GM19324 (cell line): Measurements from ENCODE around the gene PPP1R12C.
A peak's percentile ranks its signal among the peaks of the same experiment; 100 is the strongest.

Source experiments
- ATAC-seq: cut with Tn5 transposase; IDR thresholded peaks from one replicate; pipeline ENCODE4 v1.9.1; 2021; ENCODE audit warnings: mild to moderate bottlenecking, moderate library complexity; ENCODE audit not compliant: unreplicated experiment, low FRiP score

PPP1R12C gene

GRCh38 chr19:55092423-55093318, 24.8 kb downstream of the PPP1R12C start:
- ATAC-seq = no peak

DNA sequence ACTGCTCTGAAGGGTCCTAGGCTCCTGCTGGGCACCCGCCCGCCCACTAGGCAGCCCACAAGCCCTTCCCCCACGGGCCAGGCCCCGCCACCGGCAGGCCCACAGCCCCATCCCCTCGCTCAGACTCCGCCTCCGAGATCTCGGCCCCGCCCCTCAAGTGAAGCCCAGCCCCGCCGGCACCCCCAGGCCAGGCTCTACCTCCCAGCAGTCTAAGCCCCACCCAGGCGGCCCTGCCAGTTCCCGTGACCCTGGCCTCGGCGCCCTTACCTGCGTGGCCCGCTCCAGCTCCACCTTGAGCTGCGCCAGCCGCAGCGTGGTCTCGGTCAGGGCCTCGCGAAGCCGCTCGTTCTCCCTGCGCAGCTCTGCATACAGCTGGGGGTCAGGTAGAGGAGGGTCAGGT, 25.5 kb downstream of the PPP1R12C start:
- no peak for ATAC-seq

- no peak for ATAC-seq
Measured at GRCh38 chr19:55091126-55091910, 26.1 kb downstream of the PPP1R12C start.

DNA sequence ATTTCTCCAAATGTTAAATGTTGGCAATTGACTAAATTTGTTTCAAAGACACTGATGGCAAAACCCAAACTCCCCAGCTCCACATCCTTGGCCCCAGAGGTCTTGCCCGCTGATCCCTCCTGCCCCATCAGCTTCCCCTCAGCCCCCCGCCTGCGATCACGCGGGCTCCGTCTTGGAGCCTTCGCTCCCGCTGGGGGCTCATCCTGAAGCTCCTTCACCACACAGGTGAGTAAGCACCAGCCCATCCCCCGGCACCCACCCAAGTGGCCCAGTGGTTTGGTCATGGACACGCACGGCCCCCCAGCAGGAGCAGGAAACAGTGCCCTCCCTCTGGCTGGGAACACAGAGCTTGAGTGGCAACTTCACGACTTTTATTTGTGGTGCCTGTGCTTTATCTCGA, 26.9 kb downstream of the PPP1R12C start:
- ATAC-seq = no peak

DNA sequence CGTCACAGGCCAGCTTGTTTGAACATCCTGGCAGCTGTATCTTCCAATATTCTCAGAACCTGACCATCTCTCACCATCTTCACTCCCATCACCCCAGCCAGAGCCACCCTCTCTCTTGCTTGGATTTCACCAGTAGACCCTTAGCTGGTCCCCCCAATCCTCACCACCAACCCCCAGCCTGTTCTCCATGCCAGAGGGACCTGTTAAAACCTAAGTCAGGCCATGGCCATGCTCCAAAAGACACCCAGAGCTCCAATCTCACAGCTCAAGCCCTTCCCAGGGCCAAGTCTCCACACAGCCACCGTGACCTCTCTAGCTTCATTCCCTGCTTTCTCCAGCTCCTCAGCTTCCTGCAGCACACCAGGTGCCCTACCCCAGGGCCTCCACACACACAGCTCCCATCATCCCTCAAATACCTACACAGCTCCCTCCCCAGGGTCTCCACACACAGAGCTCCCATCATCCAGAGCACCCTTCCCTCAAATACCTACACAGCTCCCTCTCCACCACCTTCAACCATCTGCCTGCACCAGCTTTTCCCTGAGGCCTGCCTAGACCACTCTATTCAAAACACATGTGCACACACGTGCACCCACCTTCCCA, 28.0 kb downstream of the PPP1R12C start:
- no peak for ATAC-seq

- no peak for ATAC-seq
Measured at GRCh38 chr19:55088543-55089341, 28.7 kb downstream of the PPP1R12C start.

DNA sequence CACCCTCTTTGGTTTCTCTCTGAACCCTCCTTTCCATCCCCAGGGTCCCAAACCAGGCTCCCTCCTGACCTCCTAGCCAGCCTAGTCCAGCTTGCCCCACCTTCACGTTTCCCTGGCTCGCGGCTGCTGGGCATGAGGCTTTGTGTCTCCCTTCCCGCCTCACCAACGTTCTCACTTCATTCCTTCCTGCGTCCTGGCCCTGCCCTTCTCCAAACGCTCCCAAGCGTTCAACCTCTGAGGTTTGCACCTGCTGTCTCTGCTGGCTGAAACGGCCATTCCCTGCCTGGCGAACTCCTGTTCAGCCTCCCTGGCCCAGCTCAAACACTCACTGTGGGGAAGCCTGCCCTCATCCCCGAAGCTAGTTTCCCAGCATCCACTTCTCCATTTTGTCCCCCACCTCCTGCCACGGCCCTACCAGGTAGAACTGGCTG, 29.4 kb downstream of the PPP1R12C start:
- ATAC-seq = no peak

GRCh38 chr19:55087542-55087901, 29.9 kb downstream of the PPP1R12C start:
- no peak for ATAC-seq

- ATAC-seq = no peak
Measured at GRCh38 chr19:55086730-55087541, 30.5 kb downstream of the PPP1R12C start.

- no peak for ATAC-seq
Measured at GRCh38 chr19:55085923-55086715, 31.3 kb downstream of the PPP1R12C start.

DNA sequence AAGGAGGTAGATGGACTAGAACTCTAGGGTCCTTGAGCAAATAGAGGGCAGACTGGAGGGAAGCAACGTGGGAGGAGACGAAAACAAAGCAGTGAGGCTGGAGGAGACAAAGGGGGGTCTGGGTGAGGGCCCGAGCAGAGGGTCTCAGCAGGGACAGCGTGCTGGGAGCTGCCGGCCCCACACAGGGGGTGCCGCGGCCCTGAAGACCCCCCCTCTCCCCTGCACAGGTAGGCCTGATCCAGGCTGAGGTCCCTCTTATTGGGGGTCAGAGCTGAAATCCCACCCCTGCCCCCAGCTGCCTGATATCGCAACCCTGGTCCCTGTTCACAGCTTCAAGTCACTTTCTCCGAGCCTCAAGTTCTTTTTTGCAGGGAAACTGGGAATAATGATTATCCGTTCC, 33.0 kb downstream of the PPP1R12C start:
- no peak for ATAC-seq

DNA sequence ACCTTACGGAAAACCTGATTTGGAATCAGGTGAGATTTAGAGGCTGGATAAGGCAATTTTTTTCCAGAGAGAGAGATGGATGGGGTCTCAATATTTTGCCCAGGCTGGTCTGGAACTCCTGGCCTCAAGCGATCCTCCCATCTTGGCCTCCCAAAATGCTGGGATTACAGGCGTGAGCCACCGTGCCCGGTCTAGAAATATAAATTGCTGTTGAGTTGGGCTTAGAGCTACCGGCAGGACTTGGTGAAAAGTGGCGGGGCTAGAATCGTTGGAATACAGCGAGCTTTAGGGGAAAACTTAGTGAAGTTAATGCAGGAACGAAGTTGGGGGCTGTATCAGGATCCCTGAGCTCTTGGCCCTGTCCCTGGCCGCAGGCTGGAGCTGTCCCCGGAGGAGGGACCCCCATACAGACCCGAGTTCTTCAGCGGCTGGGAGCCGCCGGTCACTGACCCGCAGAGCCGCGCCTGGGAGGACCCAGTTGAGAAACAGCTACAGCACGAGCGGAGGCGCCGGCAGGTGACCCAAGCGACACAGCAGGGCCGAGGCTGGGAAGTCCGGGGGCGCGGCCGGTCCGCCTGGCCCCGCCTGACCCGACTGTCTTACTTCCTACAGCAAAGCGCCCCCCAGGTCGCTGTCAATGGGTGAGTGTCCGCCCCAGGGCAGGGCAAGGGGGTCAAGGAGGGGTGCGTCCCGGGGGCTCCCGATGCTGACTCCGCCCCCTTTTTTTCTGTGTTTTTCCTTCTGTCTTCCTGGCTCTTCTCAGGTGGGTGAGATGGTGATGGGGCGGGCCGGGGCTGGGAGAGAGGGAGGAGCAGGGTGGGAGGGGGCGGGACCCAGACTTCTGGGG, 34.2 kb downstream of the PPP1R12C start:
- ATAC-seq = no peak

GRCh38 chr19:55082020-55082851, 35.2 kb downstream of the PPP1R12C start:
- no peak for ATAC-seq

GRCh38 chr19:55081770-55082019, 35.7 kb downstream of the PPP1R12C start:
- no peak for ATAC-seq

- peak; percentile 78 for ATAC-seq
Measured at GRCh38 chr19:55080968-55081769, 36.3 kb downstream of the PPP1R12C start.

GRCh38 chr19:55080121-55080967, 37.1 kb downstream of the PPP1R12C start:
- ATAC-seq = no peak
